ENCODE data around the gene SYT7. TPM values are rescaled to one million over a fixed set of nuclear protein-coding genes. Genes with fewer than 3 reads are reported as not detected.

The SYT7 gene
- total and polyA plus RNA-seq, 2 of the 8 experiments (the other 6 are each of a cell fraction or from before 2014, with no cell fraction given): 9.6 to 10.5 TPM

DNA sequence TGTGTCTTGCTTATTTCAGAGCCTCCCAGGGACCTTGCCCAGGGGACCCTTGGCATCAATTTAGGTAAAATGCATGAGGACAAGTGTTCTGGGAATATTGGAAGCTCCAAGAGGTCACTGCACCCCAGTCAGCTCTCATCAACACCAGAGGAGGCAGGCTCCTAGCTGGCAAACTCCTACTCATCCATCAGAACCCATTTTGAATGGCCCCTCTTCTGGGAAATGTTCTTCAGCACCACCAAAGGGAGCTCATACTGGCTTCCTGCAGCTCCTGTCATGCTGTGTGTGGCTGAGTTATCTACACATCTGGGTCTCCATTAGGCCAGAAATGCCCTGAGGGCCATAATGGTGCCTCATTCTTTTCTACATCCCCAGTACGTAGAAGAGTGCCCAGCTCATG lies 54.6 kb downstream of the SYT7 start:
- no peak overlapping the region for H2AFZ ChIP-seq (ENCODE audit: low read length)
- WGBS, 2 experiments (ENCODE audit: extremely low coverage in 1 of 2, insufficient coverage in 1 of 2, insufficient read length in 1 of 2, insufficient replicate concordance in 2 of 2, low coverage in 1 of 2, low lambda C conversion rate in 2 of 2, missing lambda C conversion rate in 1 of 2): 89% methylated on average over 1 of the region's 1 CpG; no CpG with 5 or more reads in 1 of the 2 experiments
- H2BK120ac ChIP-seq (replicated peaks; ENCODE audit: low read depth, low read length): no peak overlapping the region
- no peaks in the 10 kb centered on the region for H3K79me2 ChIP-seq (ENCODE audit: control insufficient read depth in 1 of 2, insufficient read depth in 2 of 2, low read length in 2 of 2)
- no peaks in the 10 kb centered on the region for H3K23me2 ChIP-seq (ENCODE audit: low read depth, low read length)
- peaks cover 0 to 11% (median 4%) of the 10 kb centered on the region in 4 experiments; a peak in 5 of 7 replicates for H3K4me1 ChIP-seq (replicated peaks in 1 of 4; ENCODE audit: control insufficient read depth in 3 of 4, insufficient read depth in 4 of 4, low read length in 3 of 4)
- no peaks in the 10 kb centered on the region for H3K36me3 ChIP-seq (ENCODE audit: control insufficient read depth in 2 of 4, insufficient read depth in 4 of 4, low read length in 3 of 4)
- no peak overlapping the region for H3K18ac ChIP-seq (ENCODE audit: extremely low read depth, low read length)
- DNase-seq (ENCODE audit: low read depth in 1 of 2, low spot score in 2 of 2) (no peak), FAIRE-seq (no peak)
- H4K20me1 ChIP-seq (replicated peaks in 1 of 2; ENCODE audit: control insufficient read depth in 1 of 2, insufficient read depth in 2 of 2, low read length in 2 of 2): peaks cover 0 to 5% of the 10 kb centered on the region in 2 experiments
- H4K91ac ChIP-seq (replicated peaks; ENCODE audit: insufficient read length, low read length): no peak overlapping the region
- no peak overlapping the region for H4K8ac ChIP-seq (ENCODE audit: extremely low read depth, insufficient read depth, low read length)
- H3K4me3 ChIP-seq (ENCODE audit: extremely low read depth in 1 of 4, insufficient read depth in 2 of 4, low read depth in 3 of 4, low read length in 4 of 4): no peak overlapping the region
- no peak overlapping the region for H4K5ac ChIP-seq (ENCODE audit: insufficient read length, low read depth, low read length)
- no peak overlapping the region for H2BK12ac ChIP-seq (ENCODE audit: low read depth, low read length)
- H2AK5ac ChIP-seq (ENCODE audit: low read depth, low read length): no peak overlapping the region
- no peaks in the 10 kb centered on the region; a peak in 1 of 7 replicates for H3K27me3 ChIP-seq (replicated peaks in 1 of 4; ENCODE audit: control insufficient read depth in 3 of 4, extremely low read depth in 1 of 4, insufficient read depth in 3 of 4, low read length in 3 of 4)
- H3K4ac ChIP-seq (replicated peaks; ENCODE audit: insufficient read length, low read depth, low read length): no peak overlapping the region
- no peak overlapping the region for H3K23ac ChIP-seq (ENCODE audit: insufficient read length)
- no peak overlapping the region for H3K9ac ChIP-seq (replicated peaks in 1 of 4; ENCODE audit: extremely low read depth in 1 of 4, low read depth in 3 of 4, low read length in 3 of 4)
- ChIA-PET CTCF (ENCODE audit: partially characterized antibody) (interaction anchor here (0.8 to 40.4 kb wide), 20 partner anchors 6 to 163 kb away, joined by 3 to 2106 read pairs (median 6); partner anchors contain the start of gene LRRC10B), POLR2A (ENCODE audit: partially characterized antibody) (interaction anchor here (1.1 to 1.8 kb wide), 3 partner anchors 10 to 84 kb away, joined by 3 to 5 read pairs (median 4); no protein-coding TSS in a partner anchor)
- H3K9me3 ChIP-seq (ENCODE audit: insufficient read depth in 2 of 2, low read depth in 1 of 2, low read length in 1 of 2): no peaks in the 10 kb centered on the region
- no peak overlapping the region for H3K56ac ChIP-seq (replicated peaks; ENCODE audit: insufficient read length, low read depth, low read length)
- no peaks in the 10 kb centered on the region for H3K79me1 ChIP-seq (ENCODE audit: low read depth, low read length)
- no peak overlapping the region for H3K4me2 ChIP-seq (ENCODE audit: insufficient read depth in 1 of 2, low read depth in 2 of 2, low read length in 2 of 2)
- no peak overlapping the region for H2BK5ac ChIP-seq (ENCODE audit: low read depth, low read length)
- no peak overlapping the region for H3K14ac ChIP-seq (ENCODE audit: insufficient read length)
- H2BK15ac ChIP-seq (ENCODE audit: low read length): no peak overlapping the region
- H3K27ac ChIP-seq (ENCODE audit: low read depth, low read length): no peak overlapping the region
- H2BK20ac ChIP-seq (ENCODE audit: low read length): no peak overlapping the region
- TF ChIP-seq TAF7 (optimal IDR thresholded peaks at IDR 0.05; ENCODE audit: borderline replicate concordance, low read depth, low read length): no peak
- TF ChIP-seq, protein P1, sequence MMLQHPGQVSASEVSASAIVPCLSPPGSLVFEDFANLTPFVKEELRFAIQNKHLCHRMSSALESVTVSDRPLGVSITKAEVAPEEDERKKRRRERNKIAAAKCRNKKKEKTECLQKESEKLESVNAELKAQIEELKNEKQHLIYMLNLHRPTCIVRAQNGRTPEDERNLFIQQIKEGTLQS (IDR thresholded peaks at IDR 0.05; ENCODE audit: insufficient read depth, low read depth, low read length): no peak
- TF ChIP-seq GABPA (IDR thresholded peaks at IDR 0.05; ENCODE audit: borderline replicate concordance, insufficient read depth, low read length): no peak
- no peak for TF ChIP-seq BRCA1 (IDR thresholded peaks at IDR 0.05; ENCODE audit: low read depth, low read length)
- TF ChIP-seq, protein P2, sequence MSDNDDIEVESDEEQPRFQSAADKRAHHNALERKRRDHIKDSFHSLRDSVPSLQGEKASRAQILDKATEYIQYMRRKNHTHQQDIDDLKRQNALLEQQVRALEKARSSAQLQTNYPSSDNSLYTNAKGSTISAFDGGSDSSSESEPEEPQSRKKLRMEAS (IDR thresholded peaks at IDR 0.05): no peak
- no peak for TF ChIP-seq CTBP2 (IDR thresholded peaks at IDR 0.05; ENCODE audit: borderline replicate concordance, insufficient read depth, insufficient read length, low read length)
- no peak for TF ChIP-seq NRF1 (IDR thresholded peaks at IDR 0.05; ENCODE audit: low read depth, low read length)
- no peak for TF ChIP-seq SIN3A (conservative IDR thresholded peaks at IDR 0.05 in 1 of 2, IDR thresholded peaks at IDR 0.05 in 1 of 2; ENCODE audit: low read depth in 1 of 2, low read length in 2 of 2)
- no peak for TF ChIP-seq PHF8 (conservative IDR thresholded peaks at IDR 0.05; ENCODE audit: low read depth, low read length)
- no peak for TF ChIP-seq RAD21 (IDR thresholded peaks at IDR 0.05 in 1 of 2, conservative IDR thresholded peaks at IDR 0.05 in 1 of 2; ENCODE audit: low read depth in 2 of 2, low read length in 2 of 2)
- TF ChIP-seq NANOG (IDR thresholded peaks at IDR 0.05; ENCODE audit: insufficient read depth, low read depth, low read length, poor library complexity, severe bottlenecking): no peak
- TF ChIP-seq GTF2F1 (IDR thresholded peaks at IDR 0.05; ENCODE audit: borderline replicate concordance, low read depth, low read length): no peak

Measured in H1 (cell line).